RWPE1 (cell line): ENCODE measurements around the gene FOXP4.

ENCODE experiments used
- CTCF ChIA-PET: fragments of 350-600 bp; sonication (Branson Sonifier 250); formaldehyde crosslinking; extraction: SDS; loops from one replicate; lab custom pipeline; 2021; lab: Yijun Ruan, JAX
- POLR2A ChIA-PET: fragments of 400-600 bp; formaldehyde crosslinking; extraction: SDS; loops from one replicate; lab custom pipeline; 2020; ENCODE audit warnings: antibody characterized with exemption; ENCODE audit not compliant: low non-redundant PET; lab: Yijun Ruan, JAX
- DNase-seq: peaks from one replicate; pipeline ENCODE4 v3.0.0; 2012; ENCODE audit warnings: low spot score
- H3K27ac ChIP-seq: fragments of 450-650 bp; 2 replicates; pipeline ENCODE4 v1.5.1; 2017
- TF ChIP-seq, protein P1 (sequence below): fragments of 450-650 bp; conservative IDR thresholded peaks from 2 replicates; pipeline ENCODE4 v1.5.1; 2017; ENCODE audit warnings: low read depth, mild to moderate bottlenecking

Gene FOXP4

DNA sequence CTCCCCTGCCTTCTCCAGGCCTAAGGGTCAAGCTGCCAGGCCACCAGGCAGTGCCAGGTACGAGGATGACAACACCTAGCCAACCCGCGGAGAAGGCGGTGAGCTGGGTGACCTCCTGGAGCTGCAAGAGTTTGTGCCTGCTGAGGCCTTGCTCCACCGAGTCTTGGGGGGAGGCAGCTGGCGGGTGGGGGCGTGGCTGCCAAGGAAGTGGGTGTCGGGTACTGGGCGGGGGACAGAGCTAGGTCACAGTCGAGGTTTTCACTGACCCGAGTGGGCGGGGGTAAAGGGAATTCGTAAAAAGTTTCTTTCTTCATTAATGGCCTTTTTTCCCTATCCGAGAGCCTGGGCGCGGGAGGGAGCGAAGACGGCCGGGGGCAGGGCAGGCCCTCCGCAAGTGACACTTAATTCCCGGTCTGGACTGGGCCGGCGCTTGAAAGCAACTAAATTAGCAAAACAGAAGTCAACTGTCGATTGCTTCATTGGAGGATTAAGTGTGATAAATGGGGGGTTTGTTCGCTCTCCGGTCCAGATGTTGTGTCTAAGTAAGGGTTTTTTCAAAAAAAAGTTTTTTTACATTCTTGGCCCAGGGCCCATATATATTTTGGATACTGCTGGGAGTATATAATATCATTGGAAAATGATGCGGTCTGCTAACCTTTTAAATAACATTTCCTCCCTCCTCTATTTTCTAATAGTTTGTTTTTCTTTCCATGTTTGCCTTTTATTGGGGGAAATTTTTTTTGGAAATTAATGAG lies 43.1 kb upstream of the FOXP4 start:
- TF ChIP-seq, protein P1, sequence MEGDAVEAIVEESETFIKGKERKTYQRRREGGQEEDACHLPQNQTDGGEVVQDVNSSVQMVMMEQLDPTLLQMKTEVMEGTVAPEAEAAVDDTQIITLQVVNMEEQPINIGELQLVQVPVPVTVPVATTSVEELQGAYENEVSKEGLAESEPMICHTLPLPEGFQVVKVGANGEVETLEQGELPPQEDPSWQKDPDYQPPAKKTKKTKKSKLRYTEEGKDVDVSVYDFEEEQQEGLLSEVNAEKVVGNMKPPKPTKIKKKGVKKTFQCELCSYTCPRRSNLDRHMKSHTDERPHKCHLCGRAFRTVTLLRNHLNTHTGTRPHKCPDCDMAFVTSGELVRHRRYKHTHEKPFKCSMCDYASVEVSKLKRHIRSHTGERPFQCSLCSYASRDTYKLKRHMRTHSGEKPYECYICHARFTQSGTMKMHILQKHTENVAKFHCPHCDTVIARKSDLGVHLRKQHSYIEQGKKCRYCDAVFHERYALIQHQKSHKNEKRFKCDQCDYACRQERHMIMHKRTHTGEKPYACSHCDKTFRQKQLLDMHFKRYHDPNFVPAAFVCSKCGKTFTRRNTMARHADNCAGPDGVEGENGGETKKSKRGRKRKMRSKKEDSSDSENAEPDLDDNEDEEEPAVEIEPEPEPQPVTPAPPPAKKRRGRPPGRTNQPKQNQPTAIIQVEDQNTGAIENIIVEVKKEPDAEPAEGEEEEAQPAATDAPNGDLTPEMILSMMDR: no peak
- no peak for DNase-seq
- POLR2A ChIA-PET: no interaction called here
- CTCF ChIA-PET: interaction anchor here (0.7 kb wide), 1 partner anchor 13 kb away, joined by 3 read pairs; no protein-coding TSS in a partner anchor
- H3K27ac ChIP-seq: no peak overlapping the region

DNA sequence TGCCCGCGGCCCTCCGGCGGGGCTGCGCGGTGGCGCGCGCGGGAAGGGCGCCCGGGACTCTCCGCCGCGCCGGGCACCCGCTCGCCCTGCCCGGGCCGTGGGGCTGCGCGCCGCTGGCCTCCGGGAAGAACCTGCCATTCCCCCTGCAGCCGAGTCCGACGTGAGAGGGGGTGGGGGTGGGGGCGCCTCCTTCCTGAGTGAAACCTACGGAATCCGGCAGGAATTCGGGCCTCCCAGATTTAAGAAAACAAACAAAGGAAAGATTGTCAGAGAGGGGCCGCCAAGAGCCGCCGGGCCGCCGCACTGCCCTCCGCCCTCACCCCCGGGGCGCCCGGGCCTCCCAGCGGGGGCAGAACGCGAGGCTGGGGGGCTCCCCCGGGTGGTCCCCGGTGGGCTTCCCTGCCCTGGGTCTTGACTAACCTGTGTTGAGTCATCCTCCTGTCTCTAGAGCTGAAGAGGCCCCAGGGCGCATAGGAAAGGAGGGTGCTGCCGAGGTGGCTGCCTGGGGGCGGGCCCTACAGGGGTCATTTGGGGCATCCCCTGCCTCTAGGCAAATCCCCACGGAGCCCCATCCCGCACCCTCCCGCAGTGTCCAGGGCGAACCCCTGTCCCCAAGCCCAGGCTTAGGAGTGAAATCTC lies 42.2 kb upstream of the FOXP4 start:
- no peak overlapping the region for H3K27ac ChIP-seq
- ChIA-PET POLR2A (no interaction called here), CTCF (no interaction called here)
- TF ChIP-seq, protein P1: no peak
- peak; percentile 22 for DNase-seq

DNA sequence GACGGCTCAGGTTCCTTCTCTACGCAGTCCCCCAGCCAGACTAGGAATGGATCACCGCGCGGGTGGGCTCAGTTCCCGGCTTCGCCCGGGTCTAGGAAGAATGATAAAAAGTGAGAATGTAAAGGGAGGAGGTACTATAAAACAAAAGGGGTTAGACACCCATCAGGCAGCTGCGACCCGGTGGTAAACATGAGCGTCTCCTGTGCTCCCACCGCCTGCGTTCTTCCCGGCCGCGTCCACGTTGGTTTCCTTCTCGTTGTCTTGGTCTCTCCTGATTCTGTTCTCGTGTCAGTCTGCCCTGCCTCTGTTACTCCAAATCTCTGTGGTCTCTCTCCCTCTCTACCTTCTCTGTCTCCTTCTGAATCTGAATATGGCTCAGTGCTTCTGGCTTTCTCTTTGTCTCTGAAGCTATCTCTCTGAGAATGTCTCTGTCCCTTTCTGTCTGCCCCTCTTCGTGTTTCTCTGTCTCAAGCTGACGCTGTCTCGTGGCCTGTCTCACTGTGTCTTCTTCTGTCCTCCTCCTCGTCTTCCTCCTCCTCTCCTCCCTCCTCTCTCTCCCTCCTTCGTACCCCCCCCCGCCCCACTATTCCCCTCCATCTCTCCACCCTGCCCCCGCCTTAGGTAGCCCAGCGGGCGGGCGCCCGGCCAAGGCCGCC lies 41.6 kb upstream of the FOXP4 start:
- ChIA-PET CTCF (no interaction called here), POLR2A (no interaction called here)
- DNase-seq: no peak

DNA sequence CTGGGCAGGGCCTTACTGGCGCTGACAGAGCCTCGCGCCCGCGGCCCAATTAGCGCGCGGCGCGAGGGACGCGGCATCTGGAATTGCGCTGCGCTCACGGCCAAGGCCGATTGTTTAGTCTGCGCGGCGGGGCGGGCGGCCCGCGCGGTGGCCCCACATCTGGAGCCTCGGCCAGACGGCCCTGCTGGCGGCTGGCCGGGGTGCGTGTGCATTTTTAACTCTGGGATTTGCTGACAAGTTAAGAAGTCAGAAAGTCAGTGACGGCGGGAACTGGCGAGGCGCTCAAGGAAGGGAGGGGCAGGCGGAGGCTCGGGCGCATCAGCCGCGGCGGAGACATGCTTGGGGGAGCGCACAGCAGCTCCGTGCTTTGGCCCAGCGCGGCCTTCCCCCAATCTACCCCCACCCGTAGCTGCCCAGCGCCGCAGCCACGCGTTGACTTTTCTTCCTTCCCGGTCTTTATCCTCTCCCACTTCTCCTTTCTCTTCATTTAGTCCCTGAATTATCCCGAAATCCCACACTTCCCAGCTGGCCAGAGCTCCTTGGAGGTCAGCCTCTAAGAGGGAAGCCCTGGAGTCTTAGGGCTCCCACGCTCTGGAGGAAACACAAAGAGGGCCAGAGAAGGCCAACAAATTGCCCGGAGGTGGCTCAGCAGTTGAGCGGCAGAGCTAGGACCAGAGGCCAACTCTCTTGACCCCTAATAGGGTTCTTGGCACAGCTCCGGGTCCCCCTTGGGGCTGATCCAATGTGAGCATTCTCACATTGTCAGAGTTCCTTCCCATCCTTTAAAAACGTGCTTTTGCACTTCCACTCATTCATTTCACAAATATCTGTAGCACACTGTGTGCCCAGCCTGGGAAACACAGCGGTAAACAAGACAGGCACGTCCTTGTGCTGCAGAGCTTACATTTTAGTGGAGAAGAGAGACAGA lies 40.8 kb upstream of the FOXP4 start:
- ChIA-PET POLR2A (no interaction called here), CTCF (interaction anchor here (0.5 to 0.6 kb wide), 2 partner anchors 41 to 753 kb away, joined by 3 to 5 read pairs; partner anchors contain the start of gene FOXP4)
- no peak overlapping the region for H3K27ac ChIP-seq
- DNase-seq: peak; percentile 15
- TF ChIP-seq, protein P1: no peak

More for the DNA sequence above, 41.6 kb upstream of the FOXP4 start:
- H3K27ac ChIP-seq: no peak overlapping the region
- TF ChIP-seq, protein P1: no peak

DNA sequence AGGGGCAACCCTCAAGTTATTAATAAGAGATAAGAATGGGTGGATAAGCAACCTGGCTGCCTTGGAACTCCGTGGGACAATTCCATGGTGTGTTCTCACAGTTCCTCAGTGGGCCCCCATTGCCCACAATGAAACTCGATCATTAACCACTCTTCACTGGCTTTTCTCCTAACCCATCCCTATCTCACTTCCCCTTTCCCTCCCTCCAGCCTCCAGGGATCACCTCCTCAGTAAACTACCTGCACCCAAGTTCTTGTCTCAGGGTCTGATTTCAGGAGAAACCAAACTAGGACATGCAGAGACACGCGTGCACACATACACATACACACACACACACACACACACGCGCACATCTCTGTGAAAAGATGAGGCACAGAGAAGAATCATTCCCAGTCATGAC lies 37.7 kb upstream of the FOXP4 start:
- POLR2A ChIA-PET: no interaction called here
- TF ChIP-seq, protein P1: no peak
- H3K27ac ChIP-seq: no peak overlapping the region
- DNase-seq: no peak
- CTCF ChIA-PET: no interaction called here

DNA sequence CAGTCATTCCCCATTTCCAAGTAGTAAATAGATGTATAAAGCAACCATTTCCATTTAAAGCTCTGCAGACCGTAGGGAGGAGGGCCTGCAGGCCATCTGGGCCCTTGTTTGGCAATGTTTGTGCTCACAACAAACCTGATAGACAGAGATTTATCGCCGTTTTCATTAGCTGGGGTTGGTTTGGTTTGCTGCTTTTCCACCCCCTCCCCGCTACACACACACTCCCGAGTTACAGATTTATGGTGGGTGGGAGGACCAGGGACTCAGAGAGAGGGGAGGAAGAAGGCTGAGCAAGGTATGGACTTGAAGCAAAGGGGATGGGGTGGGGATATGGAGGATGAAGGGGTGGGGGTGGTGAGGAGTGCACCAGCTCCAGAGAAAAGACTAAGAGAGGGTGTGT lies 36.6 kb upstream of the FOXP4 start:
- H3K27ac ChIP-seq: no peak overlapping the region
- DNase-seq: no peak
- ChIA-PET CTCF (no interaction called here), POLR2A (no interaction called here)
- TF ChIP-seq, protein P1: no peak
